Measurements from ENCODE around the gene SPTBN4. TPM values are rescaled to one million over a fixed set of nuclear protein-coding genes. Genes with fewer than 3 reads are reported as not detected.
A peak's percentile ranks its signal among the peaks of the same experiment; 100 is the strongest.

Gene SPTBN4
- total and polyA plus RNA-seq, 2 of the 4 experiments (the other 2 are of a cell fraction), result 0.72 to 0.91 TPM

DNA sequence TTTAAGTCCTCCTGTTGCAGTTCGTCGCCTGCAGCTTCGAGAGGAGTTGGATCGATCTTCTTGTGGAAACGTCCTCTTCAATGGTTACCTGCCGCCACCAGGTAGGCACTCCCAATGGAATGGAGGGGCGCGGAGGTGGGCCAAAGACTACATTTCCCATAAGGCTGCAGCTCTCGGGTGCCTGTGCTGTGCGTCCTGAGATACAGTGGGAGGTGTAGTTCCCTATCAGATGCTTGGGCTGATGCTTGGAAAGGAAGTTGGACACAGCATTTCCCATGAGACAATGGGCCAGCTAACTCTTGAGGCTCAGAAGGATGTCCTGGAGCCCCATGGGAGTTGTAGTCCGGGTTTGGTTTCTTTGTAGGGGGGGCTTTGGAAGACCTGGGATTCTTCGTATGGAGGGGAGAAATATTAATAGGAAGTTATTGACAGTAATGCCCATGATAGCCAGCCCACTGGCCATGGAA, 111.7 kb downstream of the SPTBN4 start:
- WGBS, 2 experiments (ENCODE audit: extremely low coverage in 2 of 2, insufficient read length in 1 of 2), result 40% methylated on average over 1 of the region's 12 CpGs; no CpG with 5 or more reads in 1 of the 2 experiments
- ChIA-PET CTCF (no interaction called here), POLR2A (ENCODE audit: unreplicated experiment) (no interaction called here)

More for the DNA sequence above, 111.7 kb downstream of the SPTBN4 start:
- Histone ChIP-seq H3K14ac (replicated peaks; ENCODE audit: low read depth, low read length) (no peak overlapping the region), H3K4me2 (ENCODE audit: low read depth, low read length) (no peak overlapping the region), H3K4me3 (ENCODE audit: insufficient read depth, low read depth, low read length) (no peak overlapping the region), H3K56ac (ENCODE audit: extremely low read depth, insufficient read depth, low read length) (no peak overlapping the region), H3K4me1 (ENCODE audit: control insufficient read depth, insufficient read depth, low read length) (peaks cover 4% of the 10 kb centered on the region), H3K36me3 (ENCODE audit: control insufficient read depth, insufficient read depth, low read length) (peaks cover 25% of the 10 kb centered on the region), H4K5ac (ENCODE audit: low read depth, low read length) (no peak overlapping the region), H3K4ac (ENCODE audit: low read depth, low read length) (no peak overlapping the region), H2BK20ac (ENCODE audit: low read depth, low read length) (no peak overlapping the region), H2AK9ac (replicated peaks; ENCODE audit: low read depth, low read length, poor library complexity) (no peak overlapping the region), H3K9me1 (ENCODE audit: insufficient read depth, low read length) (peaks cover 8% of the 10 kb centered on the region; the same call in 1 of the 2 replicates), H3K27me3 (ENCODE audit: control insufficient read depth, insufficient read depth, low read length) (no peaks in the 10 kb centered on the region), H2BK120ac (ENCODE audit: low read depth, low read length) (no peak overlapping the region), H4K91ac (ENCODE audit: insufficient read depth, low read depth, low read length) (no peak overlapping the region), H4K20me1 (ENCODE audit: insufficient read depth, low read length) (no peaks in the 10 kb centered on the region), H3K9ac (ENCODE audit: low read depth, low read length) (no peak overlapping the region), H2AK5ac (ENCODE audit: low read depth, low read length) (peak overlapping the region; percentile 50; the same call in 1 of the 2 replicates), H3K23ac (ENCODE audit: low read depth, low read length) (no peak overlapping the region), H3K9me3 (ENCODE audit: control insufficient read depth, insufficient read depth, low read length) (no peaks in the 10 kb centered on the region), H4K8ac (ENCODE audit: low read depth in 2 of 2, low read length in 2 of 2) (no peak overlapping the region), H3K18ac (ENCODE audit: low read depth, low read length) (no peak overlapping the region), H2BK5ac (ENCODE audit: low read depth, low read length, poor library complexity, severe bottlenecking) (no peak overlapping the region), H3K79me1 (ENCODE audit: low read depth in 1 of 2, low read length in 2 of 2) (peaks cover 5 to 19% of the 10 kb centered on the region in 2 experiments; a peak in 2 of 4 replicates), H2AFZ (replicated peaks; ENCODE audit: low read length, poor library complexity) (no peak overlapping the region), H2BK15ac (ENCODE audit: low read depth, low read length) (no peak overlapping the region), H3K27ac (ENCODE audit: insufficient read depth, low read length) (no peak overlapping the region)
- in situ Hi-C loops (cut with MboI; ENCODE audit: low sequenced_read_pairs) (no loop called here), dilution Hi-C loops (cut with HindIII; ENCODE audit: low sequenced_read_pairs, unreplicated experiment) (no loop called here), intact Hi-C loops (cut with micrococcal nuclease) (no loop called here)
- peak; percentile 41 for DNase-seq
- TF ChIP-seq, protein P1, sequence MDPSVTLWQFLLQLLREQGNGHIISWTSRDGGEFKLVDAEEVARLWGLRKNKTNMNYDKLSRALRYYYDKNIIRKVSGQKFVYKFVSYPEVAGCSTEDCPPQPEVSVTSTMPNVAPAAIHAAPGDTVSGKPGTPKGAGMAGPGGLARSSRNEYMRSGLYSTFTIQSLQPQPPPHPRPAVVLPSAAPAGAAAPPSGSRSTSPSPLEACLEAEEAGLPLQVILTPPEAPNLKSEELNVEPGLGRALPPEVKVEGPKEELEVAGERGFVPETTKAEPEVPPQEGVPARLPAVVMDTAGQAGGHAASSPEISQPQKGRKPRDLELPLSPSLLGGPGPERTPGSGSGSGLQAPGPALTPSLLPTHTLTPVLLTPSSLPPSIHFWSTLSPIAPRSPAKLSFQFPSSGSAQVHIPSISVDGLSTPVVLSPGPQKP (IDR thresholded peaks at IDR 0.05; ENCODE audit: borderline replicate concordance, low read depth, low read length), result no peak
- TF ChIP-seq MXI1 (IDR thresholded peaks at IDR 0.05; ENCODE audit: borderline replicate concordance, low read depth, low read length), result no peak
- no peak for TF ChIP-seq CHD1 (IDR thresholded peaks at IDR 0.05; ENCODE audit: low read depth, low read length)
- no peak for TF ChIP-seq RCOR1 (IDR thresholded peaks at IDR 0.05; ENCODE audit: insufficient replicate concordance, low read length)
- no peak for TF ChIP-seq NFE2L2 (IDR thresholded peaks at IDR 0.05; ENCODE audit: low read depth, low read length)
- no peak for TF ChIP-seq FOS (IDR thresholded peaks at IDR 0.05; ENCODE audit: low read depth, low read length)
- TF ChIP-seq CEBPB (IDR thresholded peaks at IDR 0.05; ENCODE audit: low read depth, low read length), result no peak
- TF ChIP-seq BHLHE40 (IDR thresholded peaks at IDR 0.05; ENCODE audit: low read depth, low read length), result no peak
- no peak for TF ChIP-seq MAZ (IDR thresholded peaks at IDR 0.05; ENCODE audit: borderline replicate concordance, low read depth, low read length)
- TF ChIP-seq, protein P2, sequence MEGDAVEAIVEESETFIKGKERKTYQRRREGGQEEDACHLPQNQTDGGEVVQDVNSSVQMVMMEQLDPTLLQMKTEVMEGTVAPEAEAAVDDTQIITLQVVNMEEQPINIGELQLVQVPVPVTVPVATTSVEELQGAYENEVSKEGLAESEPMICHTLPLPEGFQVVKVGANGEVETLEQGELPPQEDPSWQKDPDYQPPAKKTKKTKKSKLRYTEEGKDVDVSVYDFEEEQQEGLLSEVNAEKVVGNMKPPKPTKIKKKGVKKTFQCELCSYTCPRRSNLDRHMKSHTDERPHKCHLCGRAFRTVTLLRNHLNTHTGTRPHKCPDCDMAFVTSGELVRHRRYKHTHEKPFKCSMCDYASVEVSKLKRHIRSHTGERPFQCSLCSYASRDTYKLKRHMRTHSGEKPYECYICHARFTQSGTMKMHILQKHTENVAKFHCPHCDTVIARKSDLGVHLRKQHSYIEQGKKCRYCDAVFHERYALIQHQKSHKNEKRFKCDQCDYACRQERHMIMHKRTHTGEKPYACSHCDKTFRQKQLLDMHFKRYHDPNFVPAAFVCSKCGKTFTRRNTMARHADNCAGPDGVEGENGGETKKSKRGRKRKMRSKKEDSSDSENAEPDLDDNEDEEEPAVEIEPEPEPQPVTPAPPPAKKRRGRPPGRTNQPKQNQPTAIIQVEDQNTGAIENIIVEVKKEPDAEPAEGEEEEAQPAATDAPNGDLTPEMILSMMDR (conservative IDR thresholded peaks at IDR 0.05; ENCODE audit: low read depth, low read length), result no peak
- no peak for TF ChIP-seq POLR2A (IDR thresholded peaks at IDR 0.05; ENCODE audit: low read depth, low read length)
- ATAC-seq (ENCODE audit: low read depth), result no peak
- BruUV-seq (replicated peaks), result no TSS peak
